HCT116 (cell line): ENCODE data around the gene LRRC75A.

Experiments
- EZH2 ChIP-seq: fragments of 200-600 bp; sonication (generic); IDR thresholded peaks from 2 replicates; pipeline ENCODE4 v1.6.1; 2017; ENCODE audit warnings: antibody characterized with exemption, mixed run types
- EZH2phosphoT487 ChIP-seq: fragments of 200-600 bp; IDR thresholded peaks from 2 replicates; pipeline ENCODE4 v1.6.1; 2018; ENCODE audit warnings: antibody characterized with exemption, borderline replicate concordance
- SIN3A ChIP-seq: IDR thresholded peaks from 2 replicates; pipeline ENCODE4 v1.6.1; 2012; ENCODE audit warnings: low read depth
- TF ChIP-seq, protein P1 (sequence below), 3 experiments: fragments of 200-600 bp in 1 of 3; sonication (generic) in 1 of 3; IDR thresholded peaks in 2 of 3; conservative IDR thresholded peaks in 1 of 3; 2 replicates each; pipeline ENCODE4 v1.5.1; 2012 to 2017; ENCODE audit warnings: low read depth in 2 of 3, low read length in 2 of 3, antibody characterized with exemption in 1 of 3, borderline replicate concordance in 1 of 3, control low read depth in 1 of 3, mild to moderate bottlenecking in 1 of 3, mixed read lengths in 1 of 3, mixed run types in 1 of 3, moderate library complexity in 1 of 3; ENCODE audit not compliant: insufficient read depth in 1 of 3
- TF ChIP-seq, protein P2 (sequence below): IDR thresholded peaks from 2 replicates; pipeline ENCODE4 v1.6.1; 2012

DNA sequence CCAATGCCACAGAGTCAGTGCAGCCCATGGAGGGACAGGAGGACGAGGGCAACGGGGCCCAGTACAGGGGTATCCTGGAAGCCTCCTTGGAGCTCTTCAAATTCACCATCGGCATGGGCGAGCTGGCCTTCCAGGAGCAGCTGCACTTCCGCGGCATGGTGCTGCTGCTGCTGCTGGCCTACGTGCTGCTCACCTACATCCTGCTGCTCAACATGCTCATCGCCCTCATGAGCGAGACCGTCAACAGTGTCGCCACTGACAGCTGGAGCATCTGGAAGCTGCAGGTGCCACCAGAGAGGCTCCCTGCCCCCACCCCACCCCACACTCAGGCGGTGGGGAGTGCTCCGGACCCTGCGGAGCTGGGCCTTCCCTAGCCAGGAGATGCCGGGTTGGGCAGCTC is 60.0 kb downstream of the LRRC75A start:
- TF ChIP-seq, protein P1, sequence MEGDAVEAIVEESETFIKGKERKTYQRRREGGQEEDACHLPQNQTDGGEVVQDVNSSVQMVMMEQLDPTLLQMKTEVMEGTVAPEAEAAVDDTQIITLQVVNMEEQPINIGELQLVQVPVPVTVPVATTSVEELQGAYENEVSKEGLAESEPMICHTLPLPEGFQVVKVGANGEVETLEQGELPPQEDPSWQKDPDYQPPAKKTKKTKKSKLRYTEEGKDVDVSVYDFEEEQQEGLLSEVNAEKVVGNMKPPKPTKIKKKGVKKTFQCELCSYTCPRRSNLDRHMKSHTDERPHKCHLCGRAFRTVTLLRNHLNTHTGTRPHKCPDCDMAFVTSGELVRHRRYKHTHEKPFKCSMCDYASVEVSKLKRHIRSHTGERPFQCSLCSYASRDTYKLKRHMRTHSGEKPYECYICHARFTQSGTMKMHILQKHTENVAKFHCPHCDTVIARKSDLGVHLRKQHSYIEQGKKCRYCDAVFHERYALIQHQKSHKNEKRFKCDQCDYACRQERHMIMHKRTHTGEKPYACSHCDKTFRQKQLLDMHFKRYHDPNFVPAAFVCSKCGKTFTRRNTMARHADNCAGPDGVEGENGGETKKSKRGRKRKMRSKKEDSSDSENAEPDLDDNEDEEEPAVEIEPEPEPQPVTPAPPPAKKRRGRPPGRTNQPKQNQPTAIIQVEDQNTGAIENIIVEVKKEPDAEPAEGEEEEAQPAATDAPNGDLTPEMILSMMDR (IDR thresholded peaks at IDR 0.05 in 2 of 3, conservative IDR thresholded peaks at IDR 0.05 in 1 of 3; ENCODE audit: borderline replicate concordance in 1 of 3, insufficient read depth in 1 of 3, low read depth in 2 of 3, low read length in 2 of 3) = no peak
- TF ChIP-seq EZH2phosphoT487 (no peak), EZH2 (no peak), SIN3A (no peak)
- TF ChIP-seq, protein P2, sequence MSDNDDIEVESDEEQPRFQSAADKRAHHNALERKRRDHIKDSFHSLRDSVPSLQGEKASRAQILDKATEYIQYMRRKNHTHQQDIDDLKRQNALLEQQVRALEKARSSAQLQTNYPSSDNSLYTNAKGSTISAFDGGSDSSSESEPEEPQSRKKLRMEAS = no peak
